SK-N-SH (cell line): ENCODE measurements around the gene VPS11. TPM values are rescaled to one million over a fixed set of nuclear protein-coding genes. Genes with fewer than 3 reads are reported as not detected.

ENCODE experiments used
- CTCF ChIA-PET: fragments of 300-600, 350-600 bp; formaldehyde crosslinking; extraction: SDS; loops from one replicate; lab custom pipeline; 2021; lab: Yijun Ruan, JAX
- POLR2A ChIA-PET: fragments of 350-600 bp; sonication (Branson Sonifier 250); formaldehyde crosslinking; extraction: SDS; loops from one replicate; lab custom pipeline; 2020; ENCODE audit warnings: antibody characterized with exemption, inconsistent platforms; lab: Yijun Ruan, JAX
- DNase-seq: peaks from one replicate; pipeline ENCODE4 v3.0.0; 2012
- H2AFZ ChIP-seq: fragments of 200-600 bp; sonication (generic); 2 replicates; pipeline ENCODE4 v1.8.1; 2016; ENCODE audit warnings: antibody characterized with exemption, mild to moderate bottlenecking, low read depth
- H3F3A ChIP-seq: fragments of 200-600 bp; sonication (generic); replicated peaks from 2 replicates; pipeline ENCODE3; 2016; ENCODE audit warnings: antibody characterized with exemption, mild to moderate bottlenecking; ENCODE audit not compliant: insufficient read depth
- H3K27ac ChIP-seq, 2 experiments: fragments of 200-500 bp in 1 of 2; fragments of 200-600 bp in 1 of 2; sonication (Bioruptor generic) in 1 of 2; sonication (generic), shearing (Covaris generic) in 1 of 2; 2 replicates each; pipeline versions ENCODE4 v1.5.1 to v1.6.1; 2014 to 2016; ENCODE audit warnings: low read depth in 2 of 2, inconsistent platforms in 1 of 2, low read length in 1 of 2, mild to moderate bottlenecking in 1 of 2, mixed read lengths in 1 of 2
- H3K27me3 ChIP-seq: fragments of 200-600 bp; sonication (generic), shearing (Covaris generic); 2 replicates; pipeline ENCODE4 v1.6.1; 2016; ENCODE audit warnings: mixed run types; ENCODE audit not compliant: insufficient read depth
- H3K36me3 ChIP-seq, 2 experiments: fragments of 200-500 bp in 1 of 2; fragments of 200-600 bp in 1 of 2; sonication (Bioruptor generic) in 1 of 2; sonication (generic) in 1 of 2; replicated peaks in 1 of 2; 2 replicates each; pipeline versions ENCODE3 to v1.5.1; 2014 to 2016; ENCODE audit warnings: low read length in 1 of 2, mild to moderate bottlenecking in 1 of 2; ENCODE audit not compliant: insufficient read depth in 2 of 2, control insufficient read depth in 1 of 2
- H3K4me1 ChIP-seq, 2 experiments: fragments of 200-500 bp in 1 of 2; fragments of 200-600 bp in 1 of 2; sonication (Bioruptor generic) in 1 of 2; sonication (generic), shearing (Covaris generic) in 1 of 2; 2 replicates each; pipeline versions ENCODE4 v1.5.1 to v1.6.1; 2014 to 2016; ENCODE audit warnings: low read depth in 1 of 2, low read length in 1 of 2, mixed run types in 1 of 2; ENCODE audit not compliant: insufficient read depth in 2 of 2, control insufficient read depth in 1 of 2
- H3K4me2 ChIP-seq: fragments of 200-600 bp; sonication (generic), shearing (Covaris generic); 2 replicates; pipeline ENCODE4 v1.6.1; 2017; ENCODE audit warnings: mixed run types
- H3K4me3 ChIP-seq, 2 experiments: fragments of 200-500 bp in 1 of 2; fragments of 200-600 bp in 1 of 2; sonication (Bioruptor generic) in 1 of 2; sonication (generic), shearing (Covaris generic) in 1 of 2; 2 replicates each; pipeline versions ENCODE4 v1.5.1 to v1.8.1; 2014 to 2016; ENCODE audit warnings: low read depth in 2 of 2, inconsistent platforms in 1 of 2, low read length in 1 of 2, mild to moderate bottlenecking in 1 of 2, mixed read lengths in 1 of 2, moderate library complexity in 1 of 2
- H3K79me2 ChIP-seq: fragments of 200-600 bp; sonication (generic); 2 replicates; pipeline ENCODE4 v1.8.1; 2017; ENCODE audit warnings: mild to moderate bottlenecking; ENCODE audit not compliant: insufficient read depth
- H3K9ac ChIP-seq: fragments of 200-600 bp; sonication (generic); 2 replicates; pipeline ENCODE4 v1.6.1; 2017; ENCODE audit warnings: mixed run types
- H3K9me2 ChIP-seq: fragments of 200-600 bp; sonication (generic); 2 replicates; pipeline ENCODE4 v1.6.1; 2017; ENCODE audit warnings: mixed run types
- H3K9me3 ChIP-seq: fragments of 200-600 bp; sonication (generic); 2 replicates; pipeline ENCODE4 v1.6.1; 2017; ENCODE audit warnings: mixed run types, mild to moderate bottlenecking, moderate library complexity
- H4K20me1 ChIP-seq: fragments of 200-600 bp; sonication (generic); 2 replicates; pipeline ENCODE4 v1.6.1; 2017; ENCODE audit warnings: mild to moderate bottlenecking, mixed run types; ENCODE audit not compliant: insufficient read depth
- CHD2 ChIP-seq: fragments of 150-350 bp; IDR thresholded peaks from 2 replicates; pipeline ENCODE4 v1.6.1; 2018; ENCODE audit warnings: low read length; ENCODE audit not compliant: partially characterized antibody
- ELF1 ChIP-seq: IDR thresholded peaks from 2 replicates; pipeline ENCODE4 v1.4.0; 2012
- EP300 ChIP-seq, 2 experiments: IDR thresholded peaks; 2 replicates each; pipeline versions ENCODE4 v1.4.0 to v1.6.1; 2012; ENCODE audit warnings: borderline replicate concordance in 1 of 2, low read depth in 1 of 2, low read length in 1 of 2
- EZH2phosphoT487 ChIP-seq: fragments of 200-600 bp; sonication (generic); IDR thresholded peaks from 2 replicates; pipeline ENCODE4 v1.6.1; 2017; ENCODE audit warnings: low read depth, mixed run types, mild to moderate bottlenecking, antibody characterized with exemption, moderate library complexity, borderline replicate concordance
- FOSL2 ChIP-seq: IDR thresholded peaks from 2 replicates; pipeline ENCODE4 v1.4.0; 2012; ENCODE audit warnings: low read depth, mild to moderate bottlenecking, moderate library complexity, borderline replicate concordance
- FOXJ3 ChIP-seq: sonication (generic); formaldehyde crosslinking; IDR thresholded peaks from 2 replicates; pipeline ENCODE4 v1.5.1; 2020; ENCODE audit warnings: mild to moderate bottlenecking, missing genetic modification reagents
- FOXM1 ChIP-seq: IDR thresholded peaks from 2 replicates; pipeline ENCODE4 v1.4.0; 2012; ENCODE audit warnings: low read depth, mild to moderate bottlenecking
- MEF2A ChIP-seq: IDR thresholded peaks from 2 replicates; pipeline ENCODE4 v1.4.0; 2012; ENCODE audit warnings: low read depth, borderline replicate concordance
- PBX3 ChIP-seq: IDR thresholded peaks from 2 replicates; pipeline ENCODE4; 2012
- REST ChIP-seq: IDR thresholded peaks from 2 replicates; pipeline ENCODE4 v1.6.1; 2012; ENCODE audit warnings: mild to moderate bottlenecking, low read depth, low read length, moderate library complexity
- SIN3A ChIP-seq: IDR thresholded peaks from 2 replicates; pipeline ENCODE4 v1.6.1; 2012; ENCODE audit warnings: low read depth, mild to moderate bottlenecking, low read length, moderate library complexity, borderline replicate concordance
- SMC3 ChIP-seq: IDR thresholded peaks from 2 replicates; pipeline ENCODE4 v1.6.1; 2012; ENCODE audit warnings: low read depth, low read length, improper control_type of control experiment
- TCF12 ChIP-seq: IDR thresholded peaks from 2 replicates; pipeline ENCODE4 v1.4.0; 2012
- YY1 ChIP-seq: IDR thresholded peaks from 2 replicates; pipeline ENCODE4 v1.4.0; 2012; ENCODE audit warnings: low read depth, mild to moderate bottlenecking
- WGBS: methylation state at CpG from one replicate; pipeline ENCODE4 v1.1.6; 2017; ENCODE audit warnings: low lambda C conversion rate; 5-methylcytosine and 5-hydroxymethylcytosine counted together
- polyA plus RNA-seq, 3 experiments: library from polyadenylated mRNA; depleted of rRNA; stranded (reverse); fragments of >200 nt; gene quantifications; 2 replicates each; pipeline ENCODE4 v1.2.3, GENCODE V29; 2012
- TF ChIP-seq, protein P1 (sequence below): fragments of 150-350 bp; IDR thresholded peaks from 2 replicates; pipeline ENCODE4 v1.6.1; 2016; ENCODE audit warnings: mild to moderate bottlenecking, low read depth, low read length
- TF ChIP-seq, protein P2 (sequence below): IDR thresholded peaks from 2 replicates; pipeline ENCODE4 v1.4.0; 2012; ENCODE audit warnings: low read depth

Gene VPS11
- polyA plus RNA-seq, 1 of the 3 experiments (the other 2 are of a cell fraction) = 14.8 TPM

DNA sequence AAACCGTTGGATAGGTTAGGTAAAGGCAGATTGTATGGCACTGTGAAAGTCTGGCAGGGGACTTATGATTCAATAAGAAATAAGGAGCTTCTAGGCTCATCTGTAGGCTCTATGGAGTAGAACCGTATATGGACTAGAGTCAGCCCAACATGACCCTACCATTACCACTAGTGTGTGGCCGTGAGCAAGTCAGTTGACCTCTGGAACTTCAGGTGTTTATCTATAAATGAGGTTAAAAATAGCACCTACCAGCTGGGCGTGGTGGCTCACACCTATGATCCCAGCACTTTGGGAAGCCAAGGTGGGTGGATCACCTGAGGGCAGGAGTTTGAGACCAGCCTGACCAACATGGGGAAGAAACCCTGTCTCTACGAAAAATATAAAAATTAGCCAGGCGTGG lies 58.2 kb downstream of the VPS11 start:
- Histone ChIP-seq H4K20me1 (no peaks in the 10 kb centered on the region), H3K36me3 (peaks cover 17 to 24% of the 10 kb centered on the region in 2 experiments), H3K9me3 (no peaks in the 10 kb centered on the region), H3K4me2 (no peak overlapping the region), H3F3A (no peaks in the 10 kb centered on the region), H3K9ac (no peak overlapping the region), H3K4me1 (peaks cover 7 to 9% of the 10 kb centered on the region in 2 experiments; a peak in 2 of 4 replicates), H2AFZ (no peak overlapping the region), H3K79me2 (peaks cover 46% of the 10 kb centered on the region), H3K4me3 (no peak overlapping the region), H3K27me3 (no peaks in the 10 kb centered on the region), H3K27ac (no peak overlapping the region), H3K9me2 (no peaks in the 10 kb centered on the region)
- TF ChIP-seq, protein P1, sequence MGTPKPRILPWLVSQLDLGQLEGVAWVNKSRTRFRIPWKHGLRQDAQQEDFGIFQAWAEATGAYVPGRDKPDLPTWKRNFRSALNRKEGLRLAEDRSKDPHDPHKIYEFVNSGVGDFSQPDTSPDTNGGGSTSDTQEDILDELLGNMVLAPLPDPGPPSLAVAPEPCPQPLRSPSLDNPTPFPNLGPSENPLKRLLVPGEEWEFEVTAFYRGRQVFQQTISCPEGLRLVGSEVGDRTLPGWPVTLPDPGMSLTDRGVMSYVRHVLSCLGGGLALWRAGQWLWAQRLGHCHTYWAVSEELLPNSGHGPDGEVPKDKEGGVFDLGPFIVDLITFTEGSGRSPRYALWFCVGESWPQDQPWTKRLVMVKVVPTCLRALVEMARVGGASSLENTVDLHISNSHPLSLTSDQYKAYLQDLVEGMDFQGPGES = no peak
- TF ChIP-seq FOSL2 (no peak), YY1 (no peak), TCF12 (no peak), EZH2phosphoT487 (no peak), FOXM1 (no peak), ELF1 (no peak), SMC3 (no peak), CHD2 (no peak), SIN3A (no peak), REST (no peak), EP300 (IDR thresholded peaks at IDR 0.05; ENCODE audit: borderline replicate concordance in 1 of 2, low read depth in 1 of 2, low read length in 1 of 2) (no peak), FOXJ3 (CRISPR knock-in tag) (no peak), MEF2A (no peak), PBX3 (no peak)
- TF ChIP-seq, protein P2, sequence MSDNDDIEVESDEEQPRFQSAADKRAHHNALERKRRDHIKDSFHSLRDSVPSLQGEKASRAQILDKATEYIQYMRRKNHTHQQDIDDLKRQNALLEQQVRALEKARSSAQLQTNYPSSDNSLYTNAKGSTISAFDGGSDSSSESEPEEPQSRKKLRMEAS = no peak
- CTCF ChIA-PET = interaction anchor here (0.9 to 3.1 kb wide), 4 partner anchors 9 to 71 kb away, joined by 3 to 11 read pairs (median 6); no protein-coding TSS in a partner anchor
- WGBS = 95% methylated on average over 5 of the region's 6 CpGs
- DNase-seq = no peak
- POLR2A ChIA-PET = no interaction called here
